Glutamatergic neuron (in vitro differentiated cells): Measurements from ENCODE around the gene UBE2Q1. TPM values are rescaled to one million over a fixed set of nuclear protein-coding genes. Genes with fewer than 3 reads are reported as not detected.

Source experiments
- DNase-seq: peaks from one replicate; pipeline ENCODE4 v3.0.0; 2022
- H3K27ac Mint-ChIP-seq: one replicate; pipeline ENCODE4 v1.8.0; 2020; ENCODE audit warnings: mild to moderate bottlenecking, mixed read lengths, inconsistent platforms; ENCODE audit not compliant: unreplicated experiment
- H3K27me3 Mint-ChIP-seq: one replicate; pipeline ENCODE4 v1.8.0; 2020; ENCODE audit warnings: mild to moderate bottlenecking, moderate library complexity, mixed read lengths, inconsistent platforms; ENCODE audit not compliant: unreplicated experiment
- H3K36me3 Mint-ChIP-seq: one replicate; pipeline ENCODE4 v1.8.0; 2020; ENCODE audit warnings: mild to moderate bottlenecking, mixed read lengths, inconsistent platforms; ENCODE audit not compliant: unreplicated experiment
- H3K4me1 Mint-ChIP-seq: one replicate; pipeline ENCODE4 v1.8.0; 2020; ENCODE audit warnings: mild to moderate bottlenecking, low read depth, mixed read lengths, inconsistent platforms; ENCODE audit not compliant: unreplicated experiment
- H3K4me3 Mint-ChIP-seq: one replicate; pipeline ENCODE4 v1.8.0; 2020; ENCODE audit warnings: mild to moderate bottlenecking, mixed read lengths, inconsistent platforms; ENCODE audit not compliant: unreplicated experiment
- H3K9me3 Mint-ChIP-seq: one replicate; pipeline ENCODE4 v1.8.0; 2020; ENCODE audit warnings: mild to moderate bottlenecking, moderate library complexity, mixed read lengths, inconsistent platforms; ENCODE audit not compliant: unreplicated experiment
- total RNA-seq: library from RNA; stranded (reverse); fragmentation: NEBNext Ultra II Directional; extraction: Animal tissue kit (Norgen Biotek cat#: 25700); gene quantifications from one replicate; pipeline ENCODE4 v1.2.1, GENCODE V29; 2021; ENCODE audit not compliant: unreplicated experiment
- TF ChIP-seq, protein P1 (sequence below): fragments of 200-600 bp; sonication (generic); IDR thresholded peaks from one replicate; pipeline ENCODE4 v1.5.0; 2021; ENCODE audit not compliant: partially characterized antibody, unreplicated experiment

UBE2Q1 gene
- total RNA-seq, 1 donor from 2014 or later, result 80.5 TPM

DNA sequence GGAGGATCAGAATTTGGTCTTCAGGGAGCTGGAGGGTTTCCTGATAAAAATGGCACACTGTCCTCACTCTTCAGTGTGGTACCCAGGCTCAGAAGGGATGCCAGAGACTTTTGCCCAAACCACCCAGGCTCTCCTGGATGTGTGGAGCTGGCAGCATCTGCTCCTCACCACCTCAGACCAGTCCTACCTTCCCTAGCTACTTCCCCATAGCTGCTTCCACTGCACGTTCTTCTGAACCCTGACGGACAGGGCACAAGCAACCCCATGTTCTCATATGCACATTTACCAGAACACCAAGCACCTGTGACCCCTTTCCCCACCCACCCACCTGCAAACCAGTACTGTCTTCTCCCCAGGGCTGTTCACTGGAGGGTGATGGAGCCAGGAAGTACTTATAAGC lies 44.9 kb upstream of the UBE2Q1 start:
- Mint-ChIP-seq H3K27me3 (peaks cover 5% of the 10 kb centered on the region), H3K9me3 (peaks cover 11% of the 10 kb centered on the region), H3K4me1 (peaks cover 28% of the 10 kb centered on the region), H3K27ac (no peak overlapping the region), H3K4me3 (no peak overlapping the region), H3K36me3 (peaks cover 7% of the 10 kb centered on the region)
- TF ChIP-seq, protein P1, sequence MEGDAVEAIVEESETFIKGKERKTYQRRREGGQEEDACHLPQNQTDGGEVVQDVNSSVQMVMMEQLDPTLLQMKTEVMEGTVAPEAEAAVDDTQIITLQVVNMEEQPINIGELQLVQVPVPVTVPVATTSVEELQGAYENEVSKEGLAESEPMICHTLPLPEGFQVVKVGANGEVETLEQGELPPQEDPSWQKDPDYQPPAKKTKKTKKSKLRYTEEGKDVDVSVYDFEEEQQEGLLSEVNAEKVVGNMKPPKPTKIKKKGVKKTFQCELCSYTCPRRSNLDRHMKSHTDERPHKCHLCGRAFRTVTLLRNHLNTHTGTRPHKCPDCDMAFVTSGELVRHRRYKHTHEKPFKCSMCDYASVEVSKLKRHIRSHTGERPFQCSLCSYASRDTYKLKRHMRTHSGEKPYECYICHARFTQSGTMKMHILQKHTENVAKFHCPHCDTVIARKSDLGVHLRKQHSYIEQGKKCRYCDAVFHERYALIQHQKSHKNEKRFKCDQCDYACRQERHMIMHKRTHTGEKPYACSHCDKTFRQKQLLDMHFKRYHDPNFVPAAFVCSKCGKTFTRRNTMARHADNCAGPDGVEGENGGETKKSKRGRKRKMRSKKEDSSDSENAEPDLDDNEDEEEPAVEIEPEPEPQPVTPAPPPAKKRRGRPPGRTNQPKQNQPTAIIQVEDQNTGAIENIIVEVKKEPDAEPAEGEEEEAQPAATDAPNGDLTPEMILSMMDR, result no peak
- no peak for DNase-seq

DNA sequence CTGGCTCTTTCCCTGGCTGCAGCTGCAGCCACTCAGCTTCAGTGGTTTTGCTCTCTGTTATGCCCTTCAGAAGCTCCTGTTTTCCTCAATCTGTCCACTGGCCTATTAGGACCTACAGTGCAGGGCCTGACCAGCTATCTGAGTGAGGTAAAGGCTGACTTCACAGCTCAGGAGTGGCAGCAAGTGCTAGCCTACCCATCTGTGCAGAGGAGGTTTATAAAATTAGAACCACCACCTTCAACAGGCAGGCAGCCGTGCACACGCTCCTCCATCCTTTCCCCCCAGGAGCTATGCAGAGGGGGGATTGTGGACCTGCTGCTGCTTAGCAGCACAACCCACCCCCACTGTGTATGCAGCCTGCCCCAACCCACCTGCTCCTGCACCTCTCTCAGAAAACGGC lies 41.2 kb upstream of the UBE2Q1 start:
- peaks cover 7% of the 10 kb centered on the region for H3K36me3 Mint-ChIP-seq
- peaks cover 5% of the 10 kb centered on the region for H3K27me3 Mint-ChIP-seq
- H3K4me3 Mint-ChIP-seq, result peak overlapping the region; percentile 64
- peaks cover 6% of the 10 kb centered on the region for H3K9me3 Mint-ChIP-seq
- no peak for DNase-seq
- H3K27ac Mint-ChIP-seq, result peak overlapping the region; percentile 95
- TF ChIP-seq, protein P1, result no peak
- H3K4me1 Mint-ChIP-seq, result peaks cover 23% of the 10 kb centered on the region

DNA sequence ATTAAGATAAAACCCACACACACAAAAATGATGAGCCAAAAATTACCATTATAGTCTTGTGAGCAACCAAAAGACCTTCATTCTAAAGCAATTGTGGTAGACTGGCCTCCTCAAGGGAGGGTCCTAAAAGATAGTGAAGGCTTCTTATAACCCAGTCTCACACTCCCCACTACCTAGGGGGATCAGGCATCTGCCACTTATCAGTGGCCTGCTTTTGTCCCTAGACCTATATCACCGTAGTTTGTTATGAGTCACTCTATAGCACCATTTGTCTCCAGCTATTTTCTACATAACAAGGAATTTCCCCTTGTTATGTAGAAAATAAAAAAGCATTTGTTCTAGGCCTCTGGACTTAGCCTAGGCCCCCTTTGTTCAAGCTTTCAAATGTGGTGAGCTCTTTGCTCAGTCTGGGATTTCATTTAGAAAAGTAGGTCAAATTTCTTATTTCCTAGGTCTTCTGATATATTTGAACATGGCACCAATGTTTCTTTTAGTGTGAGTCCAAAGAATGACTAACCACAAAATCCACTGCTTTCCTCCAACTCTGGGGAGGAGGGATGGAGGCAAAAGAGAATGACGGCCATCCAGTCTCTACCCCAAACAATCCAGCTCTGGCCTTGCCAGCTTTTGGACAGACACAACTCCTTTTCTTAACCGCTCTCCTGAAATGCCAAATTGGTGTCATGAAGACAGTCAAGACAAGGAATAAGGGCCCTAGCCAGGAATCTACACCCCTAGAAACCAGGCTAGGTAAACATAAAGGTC lies 40.6 kb upstream of the UBE2Q1 start:
- H3K27me3 Mint-ChIP-seq, result peaks cover 5% of the 10 kb centered on the region
- no peak for DNase-seq
- H3K4me1 Mint-ChIP-seq, result peaks cover 27% of the 10 kb centered on the region
- H3K9me3 Mint-ChIP-seq, result peaks cover 6% of the 10 kb centered on the region
- H3K4me3 Mint-ChIP-seq, result peak overlapping the region; percentile 64
- peaks cover 7% of the 10 kb centered on the region for H3K36me3 Mint-ChIP-seq
- TF ChIP-seq, protein P1, result no peak
- peak overlapping the region; percentile 95 for H3K27ac Mint-ChIP-seq

DNA sequence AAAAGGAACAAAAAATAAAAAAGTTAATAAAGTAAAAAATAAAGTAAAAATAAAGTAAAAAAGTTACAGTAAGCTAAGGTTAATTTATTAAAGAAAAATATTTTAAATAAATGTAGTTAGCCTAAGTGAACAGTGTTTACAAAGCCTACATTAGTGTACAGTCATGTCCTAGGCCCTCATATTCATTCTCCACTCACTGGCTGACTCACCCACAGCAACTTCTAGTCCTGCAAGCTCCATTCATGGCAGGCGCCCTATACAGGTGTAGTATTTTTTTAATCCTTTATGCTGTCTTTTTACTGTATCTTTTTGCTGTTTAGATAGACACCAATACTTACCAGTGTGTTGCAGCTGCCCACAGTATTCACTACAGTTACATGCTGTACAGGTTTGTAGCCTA lies 37.2 kb upstream of the UBE2Q1 start:
- peaks cover 4% of the 10 kb centered on the region for H3K9me3 Mint-ChIP-seq
- H3K27me3 Mint-ChIP-seq, result no peaks in the 10 kb centered on the region
- H3K36me3 Mint-ChIP-seq, result peaks cover 6% of the 10 kb centered on the region
- peaks cover 28% of the 10 kb centered on the region for H3K4me1 Mint-ChIP-seq
- no peak overlapping the region for H3K4me3 Mint-ChIP-seq
- no peak for DNase-seq
- no peak overlapping the region for H3K27ac Mint-ChIP-seq
- TF ChIP-seq, protein P1, result no peak

DNA sequence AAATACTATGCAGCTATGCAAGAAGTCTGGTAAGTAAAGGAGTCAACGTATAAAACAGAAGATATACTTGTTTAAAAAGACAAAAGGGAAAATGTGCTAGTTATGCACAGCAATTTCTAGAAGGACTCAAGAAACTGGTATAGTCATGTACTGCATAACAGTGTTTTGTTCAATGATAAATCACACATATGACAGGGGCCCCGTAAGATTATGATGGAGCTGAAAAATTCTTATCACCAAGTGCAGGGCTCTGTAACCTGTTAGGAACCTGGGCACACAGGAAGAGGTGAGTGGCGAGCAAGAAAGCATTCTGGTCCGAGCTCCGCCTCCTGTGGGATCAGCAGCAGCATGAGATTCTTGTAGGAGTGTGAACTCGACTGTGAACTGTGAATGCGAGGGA lies 36.3 kb upstream of the UBE2Q1 start:
- DNase-seq, result no peak
- peaks cover under 1% of the 10 kb centered on the region for H3K9me3 Mint-ChIP-seq
- TF ChIP-seq, protein P1, result no peak
- peaks cover 6% of the 10 kb centered on the region for H3K36me3 Mint-ChIP-seq
- no peaks in the 10 kb centered on the region for H3K27me3 Mint-ChIP-seq
- no peak overlapping the region for H3K4me3 Mint-ChIP-seq
- peaks cover 26% of the 10 kb centered on the region for H3K4me1 Mint-ChIP-seq
- H3K27ac Mint-ChIP-seq, result no peak overlapping the region
